Stomach (tissue), 4 donors: Measurements from ENCODE around the gene PTPRN.
A peak's percentile ranks its signal among the peaks of the same experiment; 100 is the strongest.

Source experiments
- CTCF ChIP-seq, 7 experiments: fragments of 450-650 bp in 4 of 7; fragments of 200-600 bp in 3 of 7; sonication (generic) in 3 of 7; IDR thresholded peaks; one replicate each; pipeline ENCODE4 v1.5.1; 2016 to 2019; ENCODE audit warnings: antibody characterized with exemption in 7 of 7, control low read depth in 2 of 7, mild to moderate bottlenecking in 1 of 7
- EP300 ChIP-seq: sonication (generic); formaldehyde crosslinking; IDR thresholded peaks from one replicate; pipeline ENCODE4 v1.6.1; 2017; ENCODE audit warnings: antibody characterized with exemption
- POLR2A ChIP-seq, 4 donors: fragments of 450-650 bp; IDR thresholded peaks; one replicate each; pipeline ENCODE4 v1.6.1; 2016; ENCODE audit warnings: antibody characterized with exemption in 4 of 4, control low read depth in 2 of 4, mild to moderate bottlenecking in 1 of 4, moderate library complexity in 1 of 4
- POLR2AphosphoS5 ChIP-seq, 3 donors: sonication (generic); formaldehyde crosslinking; IDR thresholded peaks; one replicate each; pipeline ENCODE4 v1.6.1; 2016; ENCODE audit warnings: antibody characterized with exemption in 3 of 3

DNA sequence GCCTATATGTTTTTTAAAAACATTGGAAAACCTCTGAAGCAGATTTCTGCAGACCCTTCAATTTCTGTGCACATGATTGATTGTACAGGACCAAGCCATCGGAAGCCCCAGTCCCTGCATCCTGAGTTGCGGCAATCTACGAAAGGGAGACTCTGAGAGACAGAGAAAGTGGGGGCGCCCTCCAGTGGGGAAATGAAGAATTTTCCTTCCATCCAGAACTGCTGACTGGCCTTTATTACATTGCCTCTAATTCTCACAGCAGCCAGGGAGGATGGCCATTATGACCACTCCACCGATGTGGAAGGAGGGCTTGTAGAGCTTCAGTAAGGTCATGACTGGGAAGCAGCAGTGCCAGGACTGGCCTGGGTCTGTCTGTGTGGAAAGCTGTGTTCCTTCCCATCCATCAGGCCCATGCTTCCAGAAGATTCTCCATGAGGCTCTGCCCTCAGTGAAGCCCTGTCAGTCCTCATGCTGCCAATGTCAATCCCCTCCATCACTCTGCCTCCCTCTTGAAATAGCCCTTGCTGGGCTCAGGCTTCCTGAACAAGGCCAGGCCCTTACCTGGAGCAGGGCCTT is 43.3 kb upstream of the PTPRN start:
- peak in 4 of 7 experiments; percentile 27 to 57 (median 37) for TF ChIP-seq CTCF (IDR thresholded peaks at IDR 0.05)
- TF ChIP-seq POLR2AphosphoS5 (IDR thresholded peaks at IDR 0.05): no peak
- TF ChIP-seq POLR2A (IDR thresholded peaks at IDR 0.05): no peak
- TF ChIP-seq EP300: no peak
